Measurements from ENCODE around the gene CASP8AP2. TPM values are rescaled to one million over a fixed set of nuclear protein-coding genes. Genes with fewer than 3 reads are reported as not detected.

Gene CASP8AP2
- total RNA-seq, 1 donor from 2014 or later, result 12.1 TPM

GRCh38 chr6:89817481-89817880 lies 12.2 kb upstream of the CASP8AP2 start:
- DNase-seq (ENCODE audit: low read depth) (no peak), FAIRE-seq (no peak)
- Histone ChIP-seq H4K20me1 (ENCODE audit: insufficient read depth, low read length) (peaks cover 41% of the 10 kb centered on the region), H3K4me3 (ENCODE audit: insufficient read depth, low read depth, low read length) (no peak overlapping the region), H3K27ac (ENCODE audit: low read depth, low read length) (no peak overlapping the region), H3K9ac (ENCODE audit: low read length) (no peak overlapping the region), H3K27me3 (ENCODE audit: insufficient read depth, low read length) (no peaks in the 10 kb centered on the region), H3K4me2 (ENCODE audit: low read length) (peak overlapping the region; percentile 93), H3K4me1 (ENCODE audit: insufficient read depth, low read length) (peaks cover 7% of the 10 kb centered on the region), H3K36me3 (ENCODE audit: insufficient read depth, low read length) (no peaks in the 10 kb centered on the region), H3K9me3 (ENCODE audit: insufficient read depth, low read depth, low read length) (no peaks in the 10 kb centered on the region), H3K79me2 (ENCODE audit: insufficient read depth, low read length) (peaks cover 69% of the 10 kb centered on the region), H2AFZ (ENCODE audit: low read depth, low read length) (no peak overlapping the region)
- Mint-ChIP-seq H3K27me3 (ENCODE audit: low read depth, unreplicated experiment) (no peaks in the 10 kb centered on the region), H3K36me3 (ENCODE audit: low read depth, unreplicated experiment) (no peaks in the 10 kb centered on the region), H3K4me1 (ENCODE audit: low read depth, unreplicated experiment) (peaks cover 2% of the 10 kb centered on the region), H3K9me3 (ENCODE audit: unreplicated experiment) (no peaks in the 10 kb centered on the region), H3K4me3 (ENCODE audit: unreplicated experiment) (peak overlapping the region; percentile 94), H3K27ac (ENCODE audit: unreplicated experiment) (no peak overlapping the region)
- no peak for TF ChIP-seq EZH2 (IDR thresholded peaks at IDR 0.05; ENCODE audit: insufficient read depth, low read length)
- no peak for TF ChIP-seq CTCF (IDR thresholded peaks at IDR 0.05; ENCODE audit: insufficient read depth, low read depth, low read length)

GRCh38 chr6:89818977-89819335 lies 10.7 kb upstream of the CASP8AP2 start:
- FAIRE-seq, result no peak
- H2AFZ ChIP-seq (ENCODE audit: low read depth, low read length), result peak overlapping the region; percentile 100

More at GRCh38 chr6:89818977-89819335, 10.7 kb upstream of the CASP8AP2 start:
- peak overlapping the region; percentile 92 for H3K4me3 ChIP-seq (ENCODE audit: insufficient read depth, low read depth, low read length)
- H3K9me3 Mint-ChIP-seq (ENCODE audit: unreplicated experiment), result no peaks in the 10 kb centered on the region
- no peaks in the 10 kb centered on the region for H3K36me3 Mint-ChIP-seq (ENCODE audit: low read depth, unreplicated experiment)
- peak overlapping the region; percentile 90 for H3K9ac ChIP-seq (ENCODE audit: low read length)
- H3K27ac Mint-ChIP-seq (ENCODE audit: unreplicated experiment), result peak overlapping the region; percentile 95
- H3K4me3 Mint-ChIP-seq (ENCODE audit: unreplicated experiment), result peak overlapping the region; percentile 94
- no peaks in the 10 kb centered on the region for H3K27me3 Mint-ChIP-seq (ENCODE audit: low read depth, unreplicated experiment)
- no peaks in the 10 kb centered on the region for H3K36me3 ChIP-seq (ENCODE audit: insufficient read depth, low read length)
- H3K4me1 Mint-ChIP-seq (ENCODE audit: low read depth, unreplicated experiment), result peaks cover 2% of the 10 kb centered on the region
- no peaks in the 10 kb centered on the region for H3K9me3 ChIP-seq (ENCODE audit: insufficient read depth, low read depth, low read length)
- no peaks in the 10 kb centered on the region for H3K27me3 ChIP-seq (ENCODE audit: insufficient read depth, low read length)
- peak overlapping the region; percentile 93 for H3K4me2 ChIP-seq (ENCODE audit: low read length)
- peaks cover 32% of the 10 kb centered on the region for H4K20me1 ChIP-seq (ENCODE audit: insufficient read depth, low read length)
- H3K79me2 ChIP-seq (ENCODE audit: insufficient read depth, low read length), result peaks cover 54% of the 10 kb centered on the region
- DNase-seq (ENCODE audit: low read depth), result peak; percentile 46
- TF ChIP-seq EZH2 (IDR thresholded peaks at IDR 0.05; ENCODE audit: insufficient read depth, low read length) (no peak), CTCF (IDR thresholded peaks at IDR 0.05; ENCODE audit: insufficient read depth, low read depth, low read length) (no peak)
- H3K4me1 ChIP-seq (ENCODE audit: insufficient read depth, low read length), result peaks cover 7% of the 10 kb centered on the region
- H3K27ac ChIP-seq (ENCODE audit: low read depth, low read length), result peak overlapping the region; percentile 83
